ENCODE results near the gene PRLR. TPM values are rescaled to one million over a fixed set of nuclear protein-coding genes. Genes with fewer than 3 reads are reported as not detected.

Gene PRLR
- total RNA-seq, 1 donor from 2014 or later, result 0.21 TPM

DNA sequence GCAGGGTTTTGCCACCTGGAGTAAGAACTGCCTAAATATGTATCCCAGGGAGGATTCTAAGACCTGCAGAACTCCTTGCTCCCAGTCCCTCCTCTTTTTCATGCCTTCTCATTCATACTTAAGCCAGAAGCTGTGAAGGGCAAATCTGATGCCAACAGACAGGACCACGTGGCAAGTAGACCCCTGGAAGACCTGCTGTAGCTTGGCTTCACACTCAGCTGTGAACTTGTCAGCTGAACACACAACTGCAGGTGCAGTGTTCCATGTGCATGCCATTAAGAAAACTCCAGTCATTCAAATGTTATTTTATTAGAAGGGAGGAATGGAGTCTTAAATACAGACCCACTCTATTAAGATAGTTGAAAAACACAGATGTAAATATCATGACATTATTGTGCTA is 103.3 kb downstream of the PRLR start:
- H3K27ac Mint-ChIP-seq (ENCODE audit: unreplicated experiment), result no peak overlapping the region
- DNase-seq (ENCODE audit: low spot score), result no peak
- no peak overlapping the region for H3K4me3 Mint-ChIP-seq (ENCODE audit: unreplicated experiment)
- no peaks in the 10 kb centered on the region for H3K9me3 Mint-ChIP-seq (ENCODE audit: unreplicated experiment)
- H3K4me1 Mint-ChIP-seq (ENCODE audit: unreplicated experiment), result no peaks in the 10 kb centered on the region
- H3K36me3 Mint-ChIP-seq (ENCODE audit: low read depth, unreplicated experiment), result no peaks in the 10 kb centered on the region
- H3K27me3 Mint-ChIP-seq (ENCODE audit: unreplicated experiment), result no peaks in the 10 kb centered on the region
- TF ChIP-seq, protein P1, sequence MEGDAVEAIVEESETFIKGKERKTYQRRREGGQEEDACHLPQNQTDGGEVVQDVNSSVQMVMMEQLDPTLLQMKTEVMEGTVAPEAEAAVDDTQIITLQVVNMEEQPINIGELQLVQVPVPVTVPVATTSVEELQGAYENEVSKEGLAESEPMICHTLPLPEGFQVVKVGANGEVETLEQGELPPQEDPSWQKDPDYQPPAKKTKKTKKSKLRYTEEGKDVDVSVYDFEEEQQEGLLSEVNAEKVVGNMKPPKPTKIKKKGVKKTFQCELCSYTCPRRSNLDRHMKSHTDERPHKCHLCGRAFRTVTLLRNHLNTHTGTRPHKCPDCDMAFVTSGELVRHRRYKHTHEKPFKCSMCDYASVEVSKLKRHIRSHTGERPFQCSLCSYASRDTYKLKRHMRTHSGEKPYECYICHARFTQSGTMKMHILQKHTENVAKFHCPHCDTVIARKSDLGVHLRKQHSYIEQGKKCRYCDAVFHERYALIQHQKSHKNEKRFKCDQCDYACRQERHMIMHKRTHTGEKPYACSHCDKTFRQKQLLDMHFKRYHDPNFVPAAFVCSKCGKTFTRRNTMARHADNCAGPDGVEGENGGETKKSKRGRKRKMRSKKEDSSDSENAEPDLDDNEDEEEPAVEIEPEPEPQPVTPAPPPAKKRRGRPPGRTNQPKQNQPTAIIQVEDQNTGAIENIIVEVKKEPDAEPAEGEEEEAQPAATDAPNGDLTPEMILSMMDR (IDR thresholded peaks at IDR 0.05; ENCODE audit: unreplicated experiment), result no peak

- Mint-ChIP-seq H3K36me3 (ENCODE audit: low read depth, unreplicated experiment) (no peaks in the 10 kb centered on the region), H3K4me1 (ENCODE audit: unreplicated experiment) (no peaks in the 10 kb centered on the region), H3K27ac (ENCODE audit: unreplicated experiment) (no peak overlapping the region), H3K9me3 (ENCODE audit: unreplicated experiment) (no peaks in the 10 kb centered on the region), H3K27me3 (ENCODE audit: unreplicated experiment) (no peaks in the 10 kb centered on the region), H3K4me3 (ENCODE audit: unreplicated experiment) (no peak overlapping the region)
- TF ChIP-seq, protein P1 (IDR thresholded peaks at IDR 0.05; ENCODE audit: unreplicated experiment), result no peak
- no peak for DNase-seq (ENCODE audit: low spot score)
Measured at GRCh38 chr5:35125746-35126145, 104.5 kb downstream of the PRLR start.

DNA sequence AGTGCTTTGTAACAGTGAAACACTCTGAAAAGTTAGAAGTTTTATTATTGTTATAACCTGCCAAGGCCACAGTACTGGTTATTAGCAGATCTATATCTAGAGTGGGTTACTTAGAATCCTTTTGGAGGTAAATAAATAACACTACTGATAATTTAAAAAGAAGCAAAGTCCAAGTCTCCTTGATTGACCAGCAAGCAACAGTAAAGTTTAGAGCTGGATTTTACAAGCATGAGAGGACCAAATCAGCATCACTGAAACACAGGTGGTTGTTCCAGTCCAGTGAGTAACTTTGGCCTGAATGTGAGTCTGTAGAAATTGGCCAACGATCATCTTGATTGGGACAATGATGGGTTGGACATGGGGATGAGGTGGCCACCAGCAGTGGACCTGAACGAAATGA is 105.4 kb downstream of the PRLR start:
- H3K9me3 Mint-ChIP-seq (ENCODE audit: unreplicated experiment), result no peaks in the 10 kb centered on the region
- H3K4me3 Mint-ChIP-seq (ENCODE audit: unreplicated experiment), result no peak overlapping the region
- no peaks in the 10 kb centered on the region for H3K36me3 Mint-ChIP-seq (ENCODE audit: low read depth, unreplicated experiment)
- no peak for DNase-seq (ENCODE audit: low spot score)
- H3K4me1 Mint-ChIP-seq (ENCODE audit: unreplicated experiment), result no peaks in the 10 kb centered on the region
- no peaks in the 10 kb centered on the region for H3K27me3 Mint-ChIP-seq (ENCODE audit: unreplicated experiment)
- no peak overlapping the region for H3K27ac Mint-ChIP-seq (ENCODE audit: unreplicated experiment)
- TF ChIP-seq, protein P1 (IDR thresholded peaks at IDR 0.05; ENCODE audit: unreplicated experiment), result no peak

DNA sequence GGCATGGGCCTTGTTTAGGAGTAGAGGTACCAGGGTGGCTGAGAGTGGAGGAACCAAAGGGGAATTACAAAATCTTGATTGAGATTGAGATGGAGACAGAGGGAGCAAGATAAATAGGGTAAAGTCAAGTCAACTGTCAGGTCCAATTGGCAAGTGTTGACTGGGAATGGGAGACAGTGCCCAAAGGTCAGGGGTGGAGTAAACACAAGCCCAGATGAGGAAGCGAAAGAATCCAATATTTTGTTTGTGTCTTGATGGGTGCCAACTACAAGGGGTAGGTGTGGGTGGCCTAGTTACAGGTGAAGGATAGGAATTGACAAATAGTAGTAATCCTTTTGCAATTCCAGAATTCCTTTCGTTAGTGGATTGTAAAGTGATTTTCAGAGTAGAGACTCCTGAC is 107.5 kb downstream of the PRLR start:
- no peak for DNase-seq (ENCODE audit: low spot score)
- Mint-ChIP-seq H3K4me1 (ENCODE audit: unreplicated experiment) (no peaks in the 10 kb centered on the region), H3K36me3 (ENCODE audit: low read depth, unreplicated experiment) (no peaks in the 10 kb centered on the region), H3K9me3 (ENCODE audit: unreplicated experiment) (no peaks in the 10 kb centered on the region), H3K27ac (ENCODE audit: unreplicated experiment) (no peak overlapping the region), H3K4me3 (ENCODE audit: unreplicated experiment) (no peak overlapping the region), H3K27me3 (ENCODE audit: unreplicated experiment) (no peaks in the 10 kb centered on the region)
- TF ChIP-seq, protein P1 (IDR thresholded peaks at IDR 0.05; ENCODE audit: unreplicated experiment), result no peak

DNA sequence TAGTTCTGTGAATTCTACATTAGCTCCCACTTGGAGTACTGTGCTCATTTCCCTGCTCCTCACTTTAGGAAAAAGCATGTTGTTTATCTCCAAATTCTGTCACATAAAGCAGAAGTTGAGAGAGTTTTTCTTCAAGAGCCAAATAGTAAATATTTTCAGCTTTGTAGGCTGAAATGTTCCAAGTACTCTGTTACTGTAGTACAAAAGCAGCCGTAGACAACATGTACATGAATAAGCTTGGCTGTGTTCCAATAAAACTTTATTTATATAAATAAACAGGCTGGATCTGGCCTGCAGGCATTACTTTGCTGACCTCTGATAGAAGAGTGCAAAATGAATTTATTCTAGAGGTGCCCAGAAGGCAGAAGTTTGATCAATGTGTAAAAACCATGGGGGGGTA is 109.6 kb downstream of the PRLR start:
- Mint-ChIP-seq H3K27me3 (ENCODE audit: unreplicated experiment) (no peaks in the 10 kb centered on the region), H3K4me3 (ENCODE audit: unreplicated experiment) (no peak overlapping the region), H3K9me3 (ENCODE audit: unreplicated experiment) (no peaks in the 10 kb centered on the region), H3K27ac (ENCODE audit: unreplicated experiment) (no peak overlapping the region), H3K4me1 (ENCODE audit: unreplicated experiment) (no peaks in the 10 kb centered on the region), H3K36me3 (ENCODE audit: low read depth, unreplicated experiment) (no peaks in the 10 kb centered on the region)
- DNase-seq (ENCODE audit: low spot score), result no peak
- TF ChIP-seq, protein P1 (IDR thresholded peaks at IDR 0.05; ENCODE audit: unreplicated experiment), result no peak
